GM18502 (cell line): ENCODE measurements around the gene MAPK10.
"Not testable (repeated sequence)": the region's sequence is repeated elsewhere in the genome, so short reads cannot be mapped to it uniquely, and the experiment has no call there.

ENCODE experiments used
- ATAC-seq: cut with Tn5 transposase; IDR thresholded peaks from one replicate; pipeline ENCODE4 v1.9.1; 2021; ENCODE audit warnings: mild to moderate bottlenecking; ENCODE audit not compliant: unreplicated experiment, poor library complexity

MAPK10 gene

DNA sequence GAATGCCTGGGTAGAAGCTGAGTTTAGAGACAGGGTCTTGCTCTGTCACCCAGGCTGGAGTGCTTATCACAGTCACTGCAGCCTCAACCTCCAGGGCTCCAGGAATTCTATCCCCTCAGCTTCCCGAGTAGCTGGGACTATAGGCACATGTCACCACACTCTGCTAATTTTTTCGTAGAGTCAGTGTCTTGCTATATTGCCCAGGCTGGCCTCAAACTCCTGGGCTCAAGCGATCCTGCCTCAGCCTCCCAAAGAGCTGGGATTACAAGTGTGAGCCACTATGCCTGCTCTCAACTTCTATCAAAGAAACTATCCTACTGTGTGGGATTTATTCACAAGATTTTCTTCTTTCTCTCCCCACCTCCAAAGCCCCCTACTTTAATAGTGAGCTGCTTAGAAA is 15.7 kb downstream of the MAPK10 start:
- no peak for ATAC-seq

- no peak for ATAC-seq
Measured at GRCh38 chr4:86338989-86339388, 20.9 kb downstream of the MAPK10 start.

DNA sequence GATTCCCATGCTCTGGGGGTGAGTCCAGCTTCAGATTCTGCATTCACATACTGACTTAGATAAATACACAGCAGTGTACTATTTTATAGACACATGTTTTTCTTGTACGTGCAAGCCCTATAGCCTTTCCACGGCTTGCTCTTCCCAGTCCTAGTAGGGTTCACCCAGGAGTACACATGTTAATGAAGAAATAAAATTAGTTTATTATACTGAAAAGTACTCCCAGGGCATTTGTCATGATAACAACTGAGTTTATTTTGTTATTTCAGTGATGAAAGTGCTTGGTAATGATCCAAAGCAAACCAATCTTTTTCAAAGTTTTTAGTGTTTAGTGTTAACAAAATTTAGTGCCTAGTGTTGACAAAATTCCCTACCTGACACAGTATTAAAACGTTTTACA is 21.3 kb downstream of the MAPK10 start:
- ATAC-seq: no peak

GRCh38 chr4:86334020-86334750 is 25.7 kb downstream of the MAPK10 start:
- no peak for ATAC-seq

GRCh38 chr4:86333236-86333635 is 26.6 kb downstream of the MAPK10 start:
- ATAC-seq: no peak

DNA sequence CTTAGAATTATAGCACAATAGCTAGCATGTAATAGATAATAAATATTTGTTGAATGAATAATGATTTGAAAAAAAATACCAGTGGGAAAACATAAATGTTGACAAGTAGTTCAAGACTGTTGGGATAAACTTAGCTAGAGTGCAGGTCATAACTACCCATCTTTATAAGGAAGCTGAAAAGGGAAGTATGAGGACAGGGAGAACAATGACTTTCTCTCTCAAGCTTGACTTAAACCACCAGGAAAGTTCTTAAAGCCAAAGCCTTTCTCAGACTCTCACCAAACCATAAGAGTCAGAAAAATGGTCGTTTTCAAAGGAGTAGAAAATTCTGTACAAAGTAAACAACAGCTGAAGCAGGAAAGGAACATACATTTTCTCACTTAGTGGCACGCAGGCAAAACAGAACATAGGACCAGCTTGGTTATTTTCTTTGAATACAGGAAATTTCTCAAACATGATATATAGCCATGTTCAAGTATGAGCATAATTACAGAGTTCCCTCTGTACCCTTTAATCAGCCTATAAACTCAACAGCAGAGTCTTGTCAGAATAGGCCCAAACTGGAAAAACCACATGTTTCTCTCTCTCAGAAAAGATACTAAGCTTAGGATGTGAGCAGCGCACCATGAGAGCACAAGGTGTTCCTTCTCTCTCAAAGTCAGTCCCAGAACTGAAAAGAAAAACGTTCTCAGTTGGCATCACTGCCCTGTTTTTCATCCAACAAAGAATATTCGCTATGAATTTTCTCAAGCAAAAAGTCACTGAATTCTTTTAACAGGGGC is 28.7 kb downstream of the MAPK10 start:
- ATAC-seq: no peak

DNA sequence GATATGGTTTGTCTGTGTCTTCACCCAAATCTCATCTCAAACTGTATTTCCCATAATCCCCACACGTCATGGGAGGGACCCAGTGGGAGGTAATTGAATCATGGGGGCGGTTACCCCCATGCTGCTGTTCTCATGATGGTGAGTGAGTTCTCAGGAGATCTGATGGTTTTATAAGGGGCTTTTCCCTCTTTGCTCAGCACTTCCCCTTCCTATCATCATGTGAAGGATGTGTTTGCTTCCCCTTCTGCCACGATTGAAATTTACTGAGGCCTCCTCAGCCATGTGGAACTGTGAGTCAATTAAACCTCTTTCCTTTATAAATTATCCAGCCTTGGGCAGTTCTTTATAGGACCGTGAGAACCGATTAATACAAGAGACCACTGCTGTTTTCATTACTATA is 29.4 kb downstream of the MAPK10 start:
- not testable (repeated sequence) for ATAC-seq

DNA sequence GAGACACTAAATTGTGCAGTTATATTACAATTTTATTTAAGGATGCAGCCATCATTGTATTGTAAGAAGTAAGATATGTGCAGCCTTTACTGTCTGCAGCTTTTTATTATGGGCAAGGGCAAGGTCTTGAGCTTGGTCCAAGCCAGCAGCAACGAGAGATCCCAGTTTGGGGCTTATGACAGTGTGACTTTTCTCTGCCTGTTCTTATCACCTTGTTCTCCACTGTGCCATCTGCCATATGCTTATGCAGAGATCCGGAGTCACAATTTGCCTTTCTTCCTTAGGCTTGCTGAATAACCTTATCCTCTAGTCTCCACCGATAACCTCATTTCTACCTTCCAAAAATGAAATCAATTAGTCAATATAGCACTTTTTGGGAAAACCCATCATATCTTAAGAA is 30.4 kb downstream of the MAPK10 start:
- ATAC-seq: no peak

DNA sequence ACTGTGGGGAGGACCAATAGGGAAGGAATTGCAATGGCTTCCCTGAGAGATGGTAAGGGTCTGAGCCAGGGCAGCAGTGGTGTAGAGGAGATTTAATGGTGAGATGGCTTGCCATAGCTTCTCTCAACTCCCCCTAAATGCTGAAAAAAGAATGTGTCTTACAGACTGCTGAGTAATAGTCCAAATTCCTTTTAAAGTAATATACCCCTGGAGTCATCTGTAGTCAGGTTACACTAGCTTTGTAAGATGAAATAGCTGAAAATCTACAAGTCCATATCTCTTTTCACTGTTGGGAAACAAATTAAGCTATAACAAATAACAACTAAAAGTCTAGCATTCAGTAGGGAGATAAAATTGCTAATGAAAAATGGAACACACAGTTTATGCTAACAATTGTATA is 33.5 kb downstream of the MAPK10 start:
- ATAC-seq: no peak

DNA sequence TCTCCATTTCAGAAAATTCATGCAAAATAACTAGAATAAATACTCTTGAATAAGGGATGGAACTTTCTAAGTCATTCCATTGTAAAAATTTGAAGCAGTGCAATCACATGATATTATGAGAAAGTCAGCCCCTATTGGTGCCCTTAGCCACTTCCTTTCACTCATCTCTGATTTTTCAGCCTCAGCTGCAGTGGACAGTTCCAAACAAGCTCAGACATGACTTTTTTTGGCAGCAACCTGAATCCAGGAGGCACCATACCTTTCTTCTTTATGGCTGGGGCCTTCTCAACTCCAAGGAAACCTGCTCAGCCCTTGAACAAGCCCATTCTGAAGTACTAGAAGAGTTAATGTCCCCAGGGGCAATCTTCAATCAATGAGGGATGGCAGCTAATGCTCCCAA is 40.5 kb downstream of the MAPK10 start:
- no peak for ATAC-seq

DNA sequence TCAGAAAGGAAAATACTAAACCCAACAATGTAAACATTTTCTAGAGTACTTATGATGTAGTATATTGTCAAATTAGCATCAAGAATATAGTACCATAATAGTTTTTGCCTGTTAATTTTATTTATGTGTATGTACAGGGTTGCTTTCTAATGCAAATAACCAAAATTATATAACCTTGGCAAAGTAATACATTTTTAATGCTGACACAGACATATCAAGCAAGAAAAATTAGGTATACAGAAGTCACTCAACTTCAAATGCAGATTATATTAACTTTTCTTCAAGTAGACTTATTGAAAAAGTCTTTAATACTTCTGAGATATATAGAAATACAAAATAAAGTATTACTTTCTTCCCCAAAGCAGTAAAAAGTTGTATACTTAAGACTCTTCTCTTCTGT is 44.3 kb downstream of the MAPK10 start:
- ATAC-seq: no peak

DNA sequence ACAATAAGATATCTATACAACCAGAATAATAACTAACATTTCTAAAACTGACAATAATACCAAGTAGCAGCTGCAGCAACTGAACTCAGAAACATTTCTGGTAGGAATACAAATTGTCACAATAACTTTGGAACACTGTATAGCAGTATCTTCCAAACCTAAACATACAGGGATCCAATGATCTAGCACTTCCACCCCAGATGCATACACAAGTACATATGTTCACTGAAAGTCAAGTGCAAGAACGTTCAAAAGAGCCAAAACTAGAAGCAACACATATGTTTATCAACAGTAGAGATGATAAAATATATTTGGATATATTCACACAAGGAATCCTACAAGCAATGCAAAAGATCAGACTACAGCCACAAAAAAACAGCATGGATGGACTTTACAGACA is 46.2 kb downstream of the MAPK10 start:
- ATAC-seq: no peak

DNA sequence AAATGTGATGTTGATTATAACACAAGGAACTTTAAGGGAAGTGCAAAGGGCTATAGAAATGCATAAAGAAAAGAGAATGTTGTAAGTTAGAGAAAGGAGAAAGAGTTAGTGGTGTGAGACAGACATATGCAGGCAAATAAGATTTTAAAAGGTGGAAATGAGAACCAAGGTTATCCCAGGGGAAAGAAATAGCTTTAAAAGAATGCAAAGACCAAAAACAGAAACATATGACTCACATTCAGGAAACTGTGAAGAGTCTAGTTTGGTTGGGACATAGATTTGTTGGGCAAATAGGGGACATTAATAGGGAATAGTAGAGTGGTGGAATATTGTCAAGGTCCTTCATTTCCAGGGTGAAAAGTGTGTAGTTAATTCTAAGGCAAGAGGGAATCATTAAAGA is 52.4 kb downstream of the MAPK10 start:
- no peak for ATAC-seq

DNA sequence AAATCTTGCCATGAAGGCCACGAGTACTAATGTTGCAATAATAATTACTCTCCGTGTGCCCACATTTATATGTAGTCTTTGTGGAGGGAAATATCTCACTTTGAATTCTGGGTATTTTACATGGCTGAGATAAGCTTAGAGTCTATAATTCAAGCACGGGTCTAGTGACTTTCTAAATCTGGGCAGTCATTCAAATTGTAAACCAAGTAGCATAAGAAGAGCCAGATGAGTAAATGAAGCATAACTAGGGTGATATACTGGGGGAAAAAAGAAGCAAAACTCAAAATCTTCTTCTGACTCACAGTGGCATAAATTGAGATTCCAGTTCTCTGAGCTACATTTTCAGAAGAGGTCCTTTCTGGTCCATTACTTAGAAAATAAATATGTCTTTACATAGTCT is 53.0 kb downstream of the MAPK10 start:
- no peak for ATAC-seq

GRCh38 chr4:86302830-86303229 is 57.0 kb downstream of the MAPK10 start:
- no peak for ATAC-seq

- ATAC-seq: no peak
Measured at GRCh38 chr4:86302251-86302650, 57.6 kb downstream of the MAPK10 start.

DNA sequence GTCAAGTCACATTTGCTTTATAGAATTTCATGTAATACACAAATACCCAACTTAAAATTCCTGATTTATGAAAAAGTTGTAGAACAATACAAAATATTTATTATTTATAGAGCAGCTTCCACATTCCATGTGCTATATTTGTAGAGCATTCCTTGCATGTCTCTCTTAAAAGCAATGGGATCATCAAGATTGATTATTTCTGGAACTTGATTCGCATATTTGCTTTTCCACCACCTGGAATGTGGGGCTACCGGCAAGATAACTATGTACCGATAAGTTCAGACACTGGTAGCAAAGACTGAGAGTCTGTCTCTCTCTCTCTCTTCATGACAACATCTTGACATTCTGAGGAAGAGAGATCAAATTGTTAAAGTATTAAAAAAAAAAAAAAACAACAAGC is 59.3 kb downstream of the MAPK10 start:
- ATAC-seq: no peak

- ATAC-seq: no peak
Measured at GRCh38 chr4:86296865-86297264, 63.0 kb downstream of the MAPK10 start.

DNA sequence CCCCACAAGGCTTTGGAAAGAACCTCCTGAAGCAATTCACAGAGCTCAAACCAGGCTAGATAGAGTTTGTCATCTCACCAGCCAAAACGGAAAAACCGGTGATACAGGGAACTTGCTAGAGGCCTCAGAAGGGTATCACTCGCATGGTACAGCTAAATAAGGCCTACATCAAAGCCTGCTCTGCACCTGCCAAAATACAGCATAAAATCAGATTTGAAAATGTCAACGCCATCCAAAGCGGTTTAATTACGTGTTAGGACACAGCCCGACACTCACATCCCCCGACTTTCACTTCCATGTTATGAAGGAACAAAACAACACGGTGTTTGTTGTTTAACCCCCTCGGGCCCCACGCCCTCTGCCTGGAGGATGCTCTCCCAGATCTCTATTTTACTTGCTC is 65.0 kb downstream of the MAPK10 start:
- ATAC-seq: no peak

DNA sequence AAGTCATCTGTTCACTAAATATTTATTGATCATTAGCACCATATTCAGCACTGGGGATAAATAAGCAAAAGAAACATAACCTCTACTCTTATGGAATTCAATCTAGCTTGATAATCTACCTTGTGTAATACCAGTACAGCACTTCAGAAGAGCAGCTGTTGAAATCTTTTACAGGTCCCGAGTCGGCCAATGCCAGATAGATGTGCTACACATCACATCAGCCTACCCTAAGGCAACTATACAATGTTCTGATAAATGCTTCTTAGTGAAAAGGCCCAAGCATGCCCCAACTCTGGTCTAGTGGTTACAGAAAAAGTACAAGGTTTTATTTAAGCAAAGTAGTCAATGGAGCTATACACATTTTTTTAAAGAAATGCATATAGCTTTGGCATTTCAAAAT is 68.7 kb downstream of the MAPK10 start:
- no peak for ATAC-seq

- no peak for ATAC-seq
Measured at GRCh38 chr4:86286726-86287125, 73.1 kb downstream of the MAPK10 start.

DNA sequence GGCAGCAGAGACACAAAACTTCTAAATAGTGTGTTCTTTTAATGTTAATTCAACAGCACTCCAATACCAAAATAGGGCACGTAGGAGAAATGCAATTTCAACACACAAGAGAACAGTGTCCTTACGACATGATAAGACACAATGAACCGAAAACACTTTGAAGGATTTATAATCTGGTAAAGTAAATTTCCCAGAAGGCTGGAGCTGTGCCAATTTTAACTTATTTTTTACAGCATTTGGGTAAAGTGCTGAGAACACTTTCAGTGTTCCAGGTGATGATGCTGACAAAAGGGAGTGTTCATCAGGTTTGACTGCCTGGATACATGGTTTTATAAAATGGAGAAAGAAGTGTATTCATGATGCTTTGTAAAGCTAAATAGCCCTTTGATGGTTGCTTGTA is 76.5 kb downstream of the MAPK10 start:
- ATAC-seq: no peak
